Measurements from ENCODE around the gene ST3GAL3.

DNA sequence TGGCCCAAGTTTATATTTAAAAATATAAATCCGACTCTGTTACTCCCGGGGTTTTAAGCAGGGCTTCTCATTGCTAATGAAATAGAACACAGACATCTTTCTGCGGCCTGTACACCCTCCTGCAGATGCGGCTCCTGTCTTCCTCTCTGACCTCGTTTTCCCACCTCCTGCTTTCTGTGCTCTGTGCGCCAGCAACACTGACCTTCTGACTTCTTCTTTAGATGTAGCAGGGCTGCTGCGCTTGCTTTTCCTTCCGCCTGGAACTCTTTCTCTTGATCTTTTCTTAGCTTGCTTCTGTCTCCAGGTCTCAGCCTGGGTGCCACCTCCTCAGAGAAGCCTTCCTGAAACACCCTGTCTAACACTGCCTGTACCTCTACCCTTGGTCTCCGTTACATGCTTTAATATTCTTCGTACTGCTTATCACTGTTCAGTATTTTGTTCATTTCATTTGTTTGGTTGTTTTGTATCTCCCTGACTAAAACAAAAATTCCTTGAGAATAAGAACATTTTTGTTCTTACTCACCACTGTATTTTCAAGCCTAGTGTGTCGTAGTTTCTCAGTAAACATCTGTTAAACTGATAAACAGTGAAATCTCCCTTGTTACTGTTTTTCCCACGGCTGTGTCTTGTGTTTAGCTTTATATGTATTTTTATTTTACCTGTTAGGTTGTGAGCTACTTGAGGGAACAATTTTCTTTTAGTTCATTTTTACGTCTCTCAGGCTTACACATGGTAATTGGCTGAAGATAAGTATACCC lies 79.0 kb downstream of the ST3GAL3 start:
- TF ChIP-seq CTCF (conservative IDR thresholded peaks at IDR 0.05; ENCODE audit: low read depth in 2 of 2), result no peak
- TF ChIP-seq EZH2 (IDR thresholded peaks at IDR 0.05; ENCODE audit: low read depth, unreplicated experiment), result no peak
- no peak for TF ChIP-seq EZH2phosphoT487 (IDR thresholded peaks at IDR 0.05; ENCODE audit: unreplicated experiment)
- no peak for TF ChIP-seq ZNF114 (CRISPR knock-in tag; IDR thresholded peaks at IDR 0.05)
- TF ChIP-seq POLR2AphosphoS5 (IDR thresholded peaks at IDR 0.05; ENCODE audit: low read depth), result no peak
- TF ChIP-seq NANOG (IDR thresholded peaks at IDR 0.05; ENCODE audit: borderline replicate concordance), result no peak

All from GM23338 (cell line).